Mammary epithelial cell (primary cell): ENCODE data around the gene SAMD5.

Source experiments
- CTCF ChIP-seq, 2 donors: IDR thresholded peaks in 1 of 2; conservative IDR thresholded peaks in 1 of 2; 2 replicates each; pipeline ENCODE4 v1.5.1; 2011 to 2012; ENCODE audit warnings: inconsistent platforms in 2 of 2, low read length in 2 of 2, mild to moderate bottlenecking in 2 of 2, control low read depth in 1 of 2, low read depth in 1 of 2; ENCODE audit not compliant: insufficient read depth in 1 of 2; ENCODE audit errors: extremely low read depth in 1 of 2
- EZH2 ChIP-seq: IDR thresholded peaks from 2 replicates; pipeline ENCODE4 v1.6.1; 2012; ENCODE audit warnings: low read length, inconsistent platforms, borderline replicate concordance

GRCh38 chr6:147503587-147503986 lies 4.9 kb upstream of the SAMD5 start:
- TF ChIP-seq CTCF (conservative IDR thresholded peaks at IDR 0.05 in 1 of 2, IDR thresholded peaks at IDR 0.05 in 1 of 2; ENCODE audit: extremely low read depth in 1 of 2, insufficient read depth in 1 of 2, low read depth in 1 of 2, low read length in 2 of 2) (no peak), EZH2 (no peak)
